Right renal pelvis (tissue), 4 donors: ENCODE measurements around the gene TYMP. TPM values are rescaled to one million over a fixed set of nuclear protein-coding genes. Genes with fewer than 3 reads are reported as not detected.

Experiments used
- DNase-seq, 4 donors: peaks; one replicate each; pipeline ENCODE4 v3.0.0-alpha.2; 2013; ENCODE audit warnings: low read depth in 4 of 4, low spot score in 3 of 4, missing footprints in 1 of 4
- polyA plus RNA-seq, 4 donors: library from polyadenylated mRNA; unstranded; fragments of 120-200 nt; gene quantifications; one replicate each; pipeline ENCODE4 v1.2.1, GENCODE V29; 2013; ENCODE audit not compliant: insufficient read length in 4 of 4

TYMP gene
- polyA plus RNA-seq, 4 donors = 1.1 to 2.5 (median 1.3) TPM

- DNase-seq = no peak
Observed at GRCh38 chr22:50486561-50487289, 43.1 kb downstream of the TYMP start, which contains the start of gene MIOX. MIOX (plus strand) TSS chr22:50486859; CDS start chr22:50486898, 39 bp downstream.

- DNase-seq = no peak
Observed at GRCh38 chr22:50485221-50486131, 44.3 kb downstream of the TYMP start.

GRCh38 chr22:50483977-50484853, 45.6 kb downstream of the TYMP start:
- no peak for DNase-seq

- no peak for DNase-seq
Observed at GRCh38 chr22:50483556-50483955, 46.3 kb downstream of the TYMP start.

- DNase-seq = no peak
Observed at GRCh38 chr22:50483106-50483505, 46.7 kb downstream of the TYMP start.

GRCh38 chr22:50482107-50483074, 47.4 kb downstream of the TYMP start:
- DNase-seq = no peak

GRCh38 chr22:50481440-50482106, 48.2 kb downstream of the TYMP start, which contains the start of gene ADM2:
ADM2 (plus strand) TSS chr22:50481543; CDS start chr22:50481848, 305 bp downstream.
- DNase-seq = no peak

- no peak for DNase-seq
Observed at GRCh38 chr22:50481045-50481439, 48.8 kb downstream of the TYMP start.

- no peak for DNase-seq
Observed at GRCh38 chr22:50479721-50480120, 50.1 kb downstream of the TYMP start.

- DNase-seq = no peak
Observed at GRCh38 chr22:50477923-50478322, 51.9 kb downstream of the TYMP start.

GRCh38 chr22:50476868-50477267, 52.9 kb downstream of the TYMP start:
- DNase-seq = no peak

Other genes with a start within 250 kb of the TYMP start
- gene PLXNB2, start 222.4 kb downstream of the TYMP start, polyA plus RNA-seq = 100 to 1,000 TPM; 217 to 261 (median 232) TPM
- 10 to 100 TPM; 12.0 to 17.9 (median 15.0) TPM for gene DENND6B, start 203.0 kb downstream of the TYMP start, polyA plus RNA-seq
- 10 to 100 TPM; 35.9 to 46.0 (median 40.3) TPM for gene PPP6R2, start 186.7 kb downstream of the TYMP start, polyA plus RNA-seq
- gene SBF1, start 55.0 kb downstream of the TYMP start, polyA plus RNA-seq = 10 to 100 TPM; 30.7 to 46.5 (median 32.7) TPM
- gene ADM2, start 48.5 kb downstream of the TYMP start, polyA plus RNA-seq = 1 to 10 TPM; 4.1 to 6.8 (median 5.4) TPM
- 10 to 100 TPM in 3 of 4 donors, 1 to 10 TPM in 1; 3.2 to 17.7 (median 12.1) TPM for gene MIOX, start 43.2 kb downstream of the TYMP start, polyA plus RNA-seq
- gene LMF2, start 22.3 kb downstream of the TYMP start, polyA plus RNA-seq = 10 to 100 TPM; 40.4 to 61.4 (median 41.9) TPM
- 10 to 100 TPM; 36.1 to 54.1 (median 43.8) TPM for gene NCAPH2, start 21.8 kb downstream of the TYMP start, polyA plus RNA-seq
- gene SCO2, start 4.4 kb downstream of the TYMP start, polyA plus RNA-seq = 1 to 10 TPM in 1 of 4 donors, under 1 TPM in 2, not detected in 1; 0.24 to 5.8 (median 0.37) TPM
- under 1 TPM; 0.07 to 0.46 (median 0.18) TPM for gene KLHDC7B, start 15.9 kb upstream of the TYMP start, polyA plus RNA-seq
- gene SYCE3, start 32.9 kb upstream of the TYMP start, polyA plus RNA-seq = under 1 TPM in 1 of 4 donors, not detected in 3; 0.57 TPM
- 10 to 100 TPM; 10.2 to 16.7 (median 10.8) TPM for gene CPT1B, start 48.4 kb upstream of the TYMP start, polyA plus RNA-seq
- gene CHKB, start 52.8 kb upstream of the TYMP start, polyA plus RNA-seq = 10 to 100 TPM; 81.3 to 86.7 (median 85.1) TPM
- gene MAPK8IP2, start 70.8 kb upstream of the TYMP start, polyA plus RNA-seq = 1 to 10 TPM in 1 of 4 donors, under 1 TPM in 3; 0.59 to 1.3 (median 0.63) TPM
- gene ARSA, start 98.1 kb upstream of the TYMP start, polyA plus RNA-seq = 10 to 100 TPM; 14.1 to 21.0 (median 16.6) TPM
- gene SHANK3, start 142.8 kb upstream of the TYMP start, polyA plus RNA-seq = 10 to 100 TPM; 13.3 to 23.2 (median 17.4) TPM
- gene ACR, start 208.2 kb upstream of the TYMP start, polyA plus RNA-seq = under 1 TPM; 0.46 to 0.77 (median 0.55) TPM